HEK293 (cell line): ENCODE results near the gene EVC.

Experiments used
- MEIS1 ChIP-seq: sonication (generic); formaldehyde crosslinking; IDR thresholded peaks from 2 replicates; pipeline ENCODE4 v1.8.1; 2022; ENCODE audit warnings: missing genetic modification reagents, mild to moderate bottlenecking, borderline replicate concordance
- PRDM1 ChIP-seq: fragments of 450-650 bp; formaldehyde crosslinking; IDR thresholded peaks from 2 replicates; pipeline ENCODE4; 2016; ENCODE audit warnings: missing biosample characterization, missing genetic modification characterization
- ZNF274 ChIP-seq, 2 experiments: fragments of 200-500 bp in 1 of 2; fragments of 450-650 bp in 1 of 2; sonication (Bioruptor generic) in 1 of 2; formaldehyde crosslinking in 1 of 2; IDR thresholded peaks; 2 replicates each; pipeline versions ENCODE4 v1.5.1 to v1.6.1; 2014 to 2016; ENCODE audit warnings: borderline replicate concordance in 1 of 2, inconsistent platforms in 1 of 2, low read length in 1 of 2, missing biosample characterization in 1 of 2, missing genetic modification characterization in 1 of 2
- ZNF530 ChIP-seq: fragments of 450-650 bp; formaldehyde crosslinking; IDR thresholded peaks from 2 replicates; pipeline ENCODE4 v1.5.1; 2016; ENCODE audit warnings: low read depth, missing biosample characterization, missing genetic modification characterization

- no peak for TF ChIP-seq PRDM1
- no peak for TF ChIP-seq MEIS1 (CRISPR knock-in tag)
- no peak for TF ChIP-seq ZNF530
- TF ChIP-seq ZNF274 (IDR thresholded peaks at IDR 0.05; ENCODE audit: low read length) = no peak
- no peak for TF ChIP-seq ZNF274 (tag by site-specific recombination; IDR thresholded peaks at IDR 0.05; ENCODE audit: borderline replicate concordance)
Measured at GRCh38 chr4:5757536-5757935, 46.5 kb downstream of the EVC start.
